Right lung (tissue), 5 donors: ENCODE results near the gene CSNK2A2. TPM values are rescaled to one million over a fixed set of nuclear protein-coding genes. Genes with fewer than 3 reads are reported as not detected.

Experiments
- DNase-seq, 2 donors: peaks; one replicate each; pipeline ENCODE4 v3.0.0-alpha.2; 2013
- polyA plus RNA-seq, 5 donors: library from polyadenylated mRNA; unstranded; fragments of 120-200 nt; gene quantifications; one replicate each; pipeline versions ENCODE4 v1.2.1 to v1.2.3, GENCODE V29; 2013; ENCODE audit warnings: inconsistent platforms in 1 of 5, low replicate concordance in 1 of 5; ENCODE audit not compliant: insufficient read length in 5 of 5, insufficient read depth in 1 of 5

Gene CSNK2A2
- polyA plus RNA-seq, 5 donors: 59.4 to 76.3 (median 69.6) TPM

- no peak for DNase-seq
Observed at GRCh38 chr16:58111302-58111627, 86.6 kb downstream of the CSNK2A2 start.

GRCh38 chr16:58110571-58111301 lies 87.2 kb downstream of the CSNK2A2 start:
- DNase-seq: no peak

GRCh38 chr16:58109881-58110280 lies 88.0 kb downstream of the CSNK2A2 start:
- DNase-seq: no peak

- DNase-seq: no peak
Observed at GRCh38 chr16:58109330-58109729, 88.6 kb downstream of the CSNK2A2 start.

Other genes with a start within 250 kb of the CSNK2A2 start
- under 1 TPM in 4 of 5 donors, not detected in 1; 0.04 to 0.13 (median 0.08) TPM for gene CNGB1, start 227.0 kb downstream of the CSNK2A2 start, polyA plus RNA-seq
- 10 to 100 TPM in 2 of 5 donors, 1 to 10 TPM in 3; 7.8 to 12.8 (median 9.3) TPM for gene ZNF319, start 197.4 kb downstream of the CSNK2A2 start, polyA plus RNA-seq
- 10 to 100 TPM; 19.8 to 28.2 (median 22.5) TPM for gene USB1, start 196.7 kb downstream of the CSNK2A2 start, polyA plus RNA-seq
- gene MMP15, start 172.4 kb downstream of the CSNK2A2 start, polyA plus RNA-seq: 10 to 100 TPM; 32.4 to 72.3 (median 40.9) TPM
- gene CFAP20, start 68.7 kb downstream of the CSNK2A2 start, polyA plus RNA-seq: 10 to 100 TPM; 73.4 to 88.9 (median 77.0) TPM
- gene PRSS54, start 96.9 kb upstream of the CSNK2A2 start, polyA plus RNA-seq: under 1 TPM in 1 of 5 donors, not detected in 4; 0.12 TPM
- gene GINS3, start 194.4 kb upstream of the CSNK2A2 start, polyA plus RNA-seq: 10 to 100 TPM in 4 of 5 donors, 1 to 10 TPM in 1; 9.5 to 14.8 (median 10.9) TPM